ENCODE results near the gene FUT8. TPM values are rescaled to one million over a fixed set of nuclear protein-coding genes. Genes with fewer than 3 reads are reported as not detected.
A peak's percentile ranks its signal among the peaks of the same experiment; 100 is the strongest.

The FUT8 gene
- total RNA-seq, 2 donors from 2014 or later = 49.6 to 59.8 TPM

DNA sequence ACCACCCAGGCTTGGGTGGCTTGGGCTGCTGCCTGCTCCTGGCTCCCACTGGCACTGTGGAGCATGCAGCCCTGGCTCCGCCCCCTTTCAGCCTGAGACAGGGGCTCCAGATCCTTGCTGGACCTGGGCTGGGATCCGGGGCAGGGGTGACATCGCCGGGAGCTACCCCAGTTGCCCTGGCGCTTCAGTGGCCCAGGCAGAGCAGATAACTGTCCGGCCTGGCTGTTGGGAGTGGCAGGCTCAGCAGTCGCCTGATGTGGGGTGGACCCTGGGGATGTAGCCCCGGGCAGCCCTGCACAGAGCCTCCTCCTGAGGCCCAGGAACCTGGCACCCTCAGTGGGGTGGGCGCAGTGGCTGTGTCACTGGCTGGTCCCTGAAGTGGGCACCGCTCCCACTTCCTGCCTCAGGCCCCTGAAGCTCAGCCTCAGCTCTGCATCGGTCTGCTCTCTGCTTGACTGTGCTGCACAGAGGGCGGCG lies 57.9 kb downstream of the FUT8 start:
- Mint-ChIP-seq H3K27me3 (ENCODE audit: low read depth) (no peaks in the 10 kb centered on the region), H3K9me3 (no peaks in the 10 kb centered on the region), H3K36me3 (ENCODE audit: insufficient read depth in 2 of 2) (peaks cover 5 to 23% of the 10 kb centered on the region in 2 donors), H3K4me3 (no peak overlapping the region), H3K27ac (no peak overlapping the region), H3K4me1 (ENCODE audit: low read depth) (peaks cover 51% of the 10 kb centered on the region)
- no peak for DNase-seq
- peak; percentile 20 to 21 for ATAC-seq (replicated peaks in 1 of 2)

DNA sequence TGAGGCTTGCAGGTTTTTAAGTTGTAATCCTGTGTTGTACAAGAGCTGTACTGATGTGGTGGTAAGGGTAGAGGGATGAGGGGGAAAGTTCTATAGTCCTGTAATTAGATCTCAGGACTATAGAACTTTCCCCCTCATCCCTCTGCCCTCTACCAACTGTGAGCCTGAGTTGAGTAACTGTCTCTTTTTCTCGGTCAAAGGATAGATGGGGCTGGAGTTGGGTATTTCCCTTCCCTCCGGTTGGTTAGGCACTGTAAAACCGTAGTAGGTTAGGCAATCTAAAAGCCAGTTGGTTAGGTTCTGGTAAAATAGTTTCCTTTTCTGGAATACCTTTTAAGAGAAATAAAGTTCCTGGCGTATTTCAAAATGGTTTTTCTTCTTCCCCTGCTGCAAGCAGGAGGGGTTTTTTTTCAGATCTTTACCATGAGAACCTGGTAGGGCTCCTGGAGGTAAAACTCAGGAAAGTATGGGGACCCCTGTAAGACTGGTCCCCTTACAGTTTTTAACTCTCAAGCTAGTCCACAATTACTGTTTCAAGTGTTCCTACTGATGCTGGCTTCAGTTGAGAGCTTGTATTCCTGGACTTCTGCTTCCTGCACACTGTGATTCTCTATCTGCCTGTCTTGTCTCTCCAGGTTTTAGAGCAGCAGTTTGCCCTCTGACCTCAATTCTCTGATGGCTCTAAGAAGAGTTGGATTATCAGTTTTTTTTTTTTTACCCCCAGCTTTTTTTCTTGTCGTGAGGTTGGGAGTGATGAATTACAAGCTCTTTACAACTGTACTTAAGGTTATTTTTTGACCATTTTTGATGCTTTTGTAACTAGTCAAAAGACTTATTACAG lies 58.7 kb downstream of the FUT8 start:
- DNase-seq = no peak
- peaks cover 5 to 23% of the 10 kb centered on the region in 2 donors for H3K36me3 Mint-ChIP-seq (ENCODE audit: insufficient read depth in 2 of 2)
- no peaks in the 10 kb centered on the region for H3K9me3 Mint-ChIP-seq
- ATAC-seq (replicated peaks in 1 of 2) = peak; percentile 72 to 85
- H3K27me3 Mint-ChIP-seq (ENCODE audit: low read depth) = no peaks in the 10 kb centered on the region
- peak overlapping the region in 1 of 2 donors; percentile 34 for H3K4me3 Mint-ChIP-seq
- H3K27ac Mint-ChIP-seq = peak overlapping the region; percentile 27
- H3K4me1 Mint-ChIP-seq (ENCODE audit: low read depth) = peaks cover 59% of the 10 kb centered on the region

DNA sequence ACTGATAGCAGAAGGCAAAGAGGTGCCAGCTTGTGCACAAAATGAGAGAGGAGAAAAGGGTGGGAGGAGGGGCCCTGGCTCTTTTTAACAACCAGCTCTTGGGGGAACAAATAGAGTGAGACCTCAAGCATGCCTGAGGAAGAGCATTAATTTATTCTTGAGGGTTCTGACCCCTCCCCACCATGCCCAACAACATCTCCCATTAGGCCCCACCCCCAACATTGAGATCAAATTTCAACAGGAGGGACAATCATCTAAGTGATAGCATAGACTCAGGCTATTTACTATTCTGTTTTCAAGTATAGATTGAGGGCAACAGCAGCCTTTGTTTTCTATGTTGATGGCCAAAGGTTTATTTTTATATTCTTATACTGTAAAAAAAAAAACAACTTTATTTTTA lies 59.7 kb downstream of the FUT8 start:
- peaks cover 5 to 20% of the 10 kb centered on the region in 2 donors for H3K36me3 Mint-ChIP-seq (ENCODE audit: insufficient read depth in 2 of 2)
- ATAC-seq (replicated peaks in 1 of 2) (no peak), DNase-seq (no peak)
- H3K4me1 Mint-ChIP-seq (ENCODE audit: low read depth) = peaks cover 63% of the 10 kb centered on the region
- no peak overlapping the region for H3K27ac Mint-ChIP-seq
- no peaks in the 10 kb centered on the region for H3K27me3 Mint-ChIP-seq (ENCODE audit: low read depth)
- no peak overlapping the region for H3K4me3 Mint-ChIP-seq
- H3K9me3 Mint-ChIP-seq = no peaks in the 10 kb centered on the region

DNA sequence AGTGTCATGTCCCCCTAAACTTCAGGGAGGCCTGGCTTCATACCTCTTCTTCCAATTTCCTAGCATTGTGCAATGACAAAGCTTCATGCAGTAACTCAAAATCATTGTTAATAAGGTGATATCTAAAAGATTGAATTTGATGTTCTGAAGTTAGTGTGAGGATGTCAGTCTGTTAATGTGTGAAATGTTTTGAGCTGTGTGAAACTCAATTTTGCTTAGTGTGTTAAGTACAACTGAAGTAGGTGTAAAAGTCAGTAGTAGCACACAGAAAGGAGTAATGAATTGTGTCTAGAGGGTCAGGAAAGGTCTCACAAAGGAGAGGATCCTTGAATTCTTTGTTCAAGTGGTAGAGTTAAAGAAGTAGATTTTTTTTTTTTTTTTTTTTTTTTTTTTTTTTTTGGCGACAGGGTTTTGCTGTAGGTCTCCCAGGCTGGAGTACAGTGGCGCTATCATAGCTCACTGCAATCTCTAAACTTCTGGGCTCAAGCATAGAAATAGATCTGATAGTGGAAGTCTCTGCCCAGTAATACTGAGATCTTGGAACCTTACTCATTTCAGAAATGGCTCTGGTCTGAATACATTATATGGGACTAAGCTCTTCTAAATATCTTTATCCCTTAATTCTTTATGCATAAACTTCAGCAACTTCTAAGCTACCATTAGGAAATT lies 63.9 kb downstream of the FUT8 start:
- peak overlapping the region in 1 of 2 donors; percentile 12 for H3K4me3 Mint-ChIP-seq
- no peaks in the 10 kb centered on the region for H3K9me3 Mint-ChIP-seq
- H3K36me3 Mint-ChIP-seq (ENCODE audit: insufficient read depth in 2 of 2) = peaks cover 4 to 14% of the 10 kb centered on the region in 2 donors
- H3K27me3 Mint-ChIP-seq (ENCODE audit: low read depth) = no peaks in the 10 kb centered on the region
- DNase-seq = no peak
- no peak overlapping the region for H3K27ac Mint-ChIP-seq
- peaks cover 75% of the 10 kb centered on the region for H3K4me1 Mint-ChIP-seq (ENCODE audit: low read depth)
- peak; percentile 83 to 86 for ATAC-seq (replicated peaks in 1 of 2)

DNA sequence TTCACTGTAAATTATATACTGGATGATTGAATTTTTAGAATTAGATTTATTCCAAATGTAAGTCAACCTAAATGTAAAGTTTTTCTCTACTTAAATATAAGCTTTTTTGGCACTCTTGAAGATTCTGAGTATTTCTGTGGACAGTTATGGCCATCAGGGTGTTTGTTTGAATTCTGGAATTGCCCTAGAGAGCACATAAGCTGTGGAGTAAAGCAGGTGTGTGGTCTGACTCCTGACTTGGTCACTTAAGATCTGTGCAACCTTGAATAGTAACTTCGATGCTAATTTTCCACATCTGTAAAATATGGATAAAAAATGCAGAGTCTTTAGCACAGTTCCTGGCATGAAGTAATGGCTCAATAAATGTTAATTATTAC lies 64.4 kb downstream of the FUT8 start:
- Mint-ChIP-seq H3K36me3 (ENCODE audit: insufficient read depth in 2 of 2) (peaks cover 4 to 14% of the 10 kb centered on the region in 2 donors), H3K9me3 (no peaks in the 10 kb centered on the region), H3K27me3 (ENCODE audit: low read depth) (no peaks in the 10 kb centered on the region), H3K4me3 (no peak overlapping the region), H3K27ac (no peak overlapping the region), H3K4me1 (ENCODE audit: low read depth) (peaks cover 75% of the 10 kb centered on the region)
- ATAC-seq (replicated peaks in 1 of 2) (no peak), DNase-seq (no peak)

DNA sequence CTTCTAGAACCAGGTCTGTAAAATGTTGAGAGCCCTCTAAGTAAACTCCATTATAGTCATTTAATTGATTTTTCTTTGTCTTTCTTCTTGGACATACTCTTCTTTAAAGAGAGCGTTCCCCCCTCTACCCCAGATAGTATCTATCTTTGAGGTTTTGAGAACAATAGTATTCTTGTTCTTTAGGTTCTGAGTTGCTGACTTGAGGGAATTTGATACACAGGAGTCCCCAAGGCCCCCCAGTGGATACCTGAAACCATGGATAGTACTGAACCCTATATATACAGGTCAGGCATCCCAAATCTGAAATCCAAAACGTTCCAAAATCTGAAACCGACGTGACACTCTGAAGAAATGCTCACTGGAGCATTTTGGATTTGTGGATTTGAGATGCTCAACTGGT lies 65.5 kb downstream of the FUT8 start:
- no peak overlapping the region for H3K27ac Mint-ChIP-seq
- H3K36me3 Mint-ChIP-seq (ENCODE audit: insufficient read depth in 2 of 2) = peaks cover 4 to 14% of the 10 kb centered on the region in 2 donors
- no peak for ATAC-seq (replicated peaks in 1 of 2)
- H3K4me3 Mint-ChIP-seq = peak overlapping the region in 1 of 2 donors; percentile 65
- peaks cover 80% of the 10 kb centered on the region for H3K4me1 Mint-ChIP-seq (ENCODE audit: low read depth)
- H3K9me3 Mint-ChIP-seq = no peaks in the 10 kb centered on the region
- no peaks in the 10 kb centered on the region for H3K27me3 Mint-ChIP-seq (ENCODE audit: low read depth)
- DNase-seq = no peak

DNA sequence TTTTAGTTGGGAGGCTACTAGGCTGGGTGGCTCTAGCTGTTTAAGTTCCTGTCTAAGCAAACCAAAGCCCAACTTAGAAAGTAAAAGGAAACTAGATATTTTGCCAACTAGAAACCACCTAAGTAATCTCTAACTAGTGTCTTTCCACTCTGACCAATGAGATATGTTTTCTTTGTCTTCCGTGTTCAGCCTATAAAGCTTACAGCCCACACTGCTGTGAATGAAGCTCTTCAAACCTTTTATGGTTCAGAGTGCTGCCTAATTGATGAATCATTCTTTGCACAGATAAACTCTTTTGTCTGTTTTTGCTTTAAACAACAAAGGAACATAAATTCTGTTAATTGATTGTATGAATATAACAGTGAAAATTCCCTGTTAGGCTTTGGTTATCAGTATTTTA lies 66.1 kb downstream of the FUT8 start:
- ATAC-seq (replicated peaks in 1 of 2) = peak; percentile 82
- Mint-ChIP-seq H3K27me3 (ENCODE audit: low read depth) (no peaks in the 10 kb centered on the region), H3K4me3 (peak overlapping the region; percentile 27 to 65), H3K9me3 (no peaks in the 10 kb centered on the region), H3K27ac (peak overlapping the region; percentile 12), H3K4me1 (ENCODE audit: low read depth) (peaks cover 82% of the 10 kb centered on the region), H3K36me3 (ENCODE audit: insufficient read depth in 2 of 2) (peaks cover 4 to 12% of the 10 kb centered on the region in 2 donors)
- no peak for DNase-seq

DNA sequence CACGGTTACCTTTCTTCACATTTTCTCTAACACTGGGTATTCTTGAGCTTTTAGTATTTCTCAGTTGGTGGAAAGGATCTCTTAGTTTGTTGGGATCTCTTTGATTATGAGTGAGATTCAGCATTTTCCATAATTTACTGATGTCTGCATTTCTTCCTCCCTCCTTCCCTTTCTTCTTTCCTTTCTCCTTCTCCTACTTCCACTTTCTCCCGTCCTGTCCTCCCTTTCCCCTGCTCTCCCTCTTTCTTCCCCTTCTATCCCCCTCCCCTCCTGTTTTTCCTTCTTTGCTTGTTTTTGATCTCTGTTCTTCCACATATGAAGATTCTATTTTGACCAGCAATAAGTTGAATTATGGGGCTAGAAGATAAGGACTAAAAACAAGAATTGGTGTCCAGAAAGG lies 66.9 kb downstream of the FUT8 start:
- peaks cover 4 to 9% of the 10 kb centered on the region in 2 donors for H3K36me3 Mint-ChIP-seq (ENCODE audit: insufficient read depth in 2 of 2)
- DNase-seq = no peak
- no peak overlapping the region for H3K4me3 Mint-ChIP-seq
- no peaks in the 10 kb centered on the region for H3K9me3 Mint-ChIP-seq
- ATAC-seq (replicated peaks in 1 of 2) = no peak
- peaks cover 78% of the 10 kb centered on the region for H3K4me1 Mint-ChIP-seq (ENCODE audit: low read depth)
- H3K27ac Mint-ChIP-seq = no peak overlapping the region
- no peaks in the 10 kb centered on the region for H3K27me3 Mint-ChIP-seq (ENCODE audit: low read depth)

DNA sequence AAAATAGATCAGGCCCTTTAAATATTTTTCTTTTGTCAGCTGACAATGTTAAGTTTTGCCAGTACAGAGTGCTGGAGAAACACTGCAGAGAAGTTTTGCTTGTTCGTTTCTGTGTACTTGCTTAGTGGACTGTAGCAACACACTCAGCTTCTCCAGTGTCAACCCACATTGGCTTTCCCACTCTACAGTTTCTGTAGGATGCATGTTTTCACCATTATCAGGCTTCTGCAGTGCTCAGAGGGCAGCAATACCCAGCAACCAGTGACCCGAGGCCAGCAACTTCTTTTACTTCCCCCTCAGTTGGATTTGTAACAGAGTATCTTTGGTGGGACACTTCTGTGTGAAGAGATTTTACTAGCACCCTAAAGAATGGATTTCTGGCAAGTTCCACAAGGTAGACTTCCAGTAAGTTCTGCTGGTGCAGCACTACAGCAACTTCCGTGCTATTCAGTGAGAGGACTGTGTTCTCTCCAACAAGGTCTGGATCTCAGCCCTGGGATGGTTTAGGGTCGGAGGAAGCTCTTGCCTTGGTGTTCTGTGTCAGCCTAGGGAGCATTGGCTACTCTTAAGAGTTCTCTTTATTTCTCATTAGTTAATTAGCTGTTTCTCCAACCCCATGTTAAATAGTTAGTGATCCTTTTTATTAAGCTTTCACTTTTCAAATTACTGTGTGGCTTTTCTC lies 70.4 kb downstream of the FUT8 start:
- peaks cover 6 to 10% of the 10 kb centered on the region in 2 donors for H3K36me3 Mint-ChIP-seq (ENCODE audit: insufficient read depth in 2 of 2)
- ATAC-seq (replicated peaks in 1 of 2) = no peak

DNA sequence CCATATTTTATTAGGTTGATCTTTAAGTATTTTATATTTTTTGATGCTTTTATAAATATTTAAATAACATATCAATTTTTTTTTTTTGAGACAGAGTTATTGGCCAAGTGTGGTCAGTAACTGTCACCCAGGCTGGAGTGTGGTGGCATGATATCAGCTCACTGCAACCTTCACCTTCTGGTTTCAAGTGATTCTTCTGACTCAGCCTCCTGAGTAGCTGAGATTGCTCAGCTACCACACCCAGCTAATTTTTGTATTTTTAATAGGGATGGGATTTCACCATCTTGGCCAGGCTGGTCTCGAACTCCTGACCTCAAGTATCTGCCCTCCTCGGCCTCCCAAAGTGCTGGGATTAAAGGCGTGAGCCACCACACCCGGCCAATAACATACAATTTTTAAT lies 71.1 kb downstream of the FUT8 start:
- DNase-seq = no peak
- H3K9me3 Mint-ChIP-seq = no peaks in the 10 kb centered on the region
- H3K4me1 Mint-ChIP-seq (ENCODE audit: low read depth) = peaks cover 52% of the 10 kb centered on the region
- H3K4me3 Mint-ChIP-seq = no peak overlapping the region
- H3K27ac Mint-ChIP-seq = no peak overlapping the region
- peaks cover 6 to 10% of the 10 kb centered on the region in 2 donors for H3K36me3 Mint-ChIP-seq (ENCODE audit: insufficient read depth in 2 of 2)
- no peak for ATAC-seq (replicated peaks in 1 of 2)
- no peaks in the 10 kb centered on the region for H3K27me3 Mint-ChIP-seq (ENCODE audit: low read depth)

More for the DNA sequence above, 70.4 kb downstream of the FUT8 start:
- DNase-seq = no peak
- no peaks in the 10 kb centered on the region for H3K9me3 Mint-ChIP-seq
- H3K4me1 Mint-ChIP-seq (ENCODE audit: low read depth) = peaks cover 57% of the 10 kb centered on the region
- H3K27ac Mint-ChIP-seq = no peak overlapping the region
- no peak overlapping the region for H3K4me3 Mint-ChIP-seq
- H3K27me3 Mint-ChIP-seq (ENCODE audit: low read depth) = no peaks in the 10 kb centered on the region

DNA sequence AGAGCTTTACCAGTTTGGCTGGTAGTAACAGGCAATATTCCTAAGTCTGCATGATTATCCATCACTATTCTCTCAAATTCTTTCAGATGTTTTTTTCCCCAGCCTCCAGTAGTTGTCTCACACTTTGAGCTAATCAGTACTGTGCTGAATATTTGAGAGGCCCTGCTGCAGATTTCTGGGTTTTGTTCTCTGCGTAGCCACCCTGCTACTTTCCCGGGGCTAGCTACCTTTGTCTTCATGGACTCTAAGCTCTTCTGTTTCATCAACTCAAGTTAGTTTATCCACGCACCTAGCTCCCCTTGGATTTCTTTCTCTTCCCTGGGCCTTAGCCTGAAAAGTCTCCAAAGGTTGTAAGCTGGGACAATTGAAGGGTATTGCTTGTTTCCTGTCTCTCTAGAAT lies 73.0 kb downstream of the FUT8 start:
- H3K4me3 Mint-ChIP-seq = no peak overlapping the region
- H3K27ac Mint-ChIP-seq = no peak overlapping the region
- no peak for ATAC-seq (replicated peaks in 1 of 2)
- H3K27me3 Mint-ChIP-seq (ENCODE audit: low read depth) = no peaks in the 10 kb centered on the region
- peaks cover 4 to 5% of the 10 kb centered on the region in 2 donors for H3K36me3 Mint-ChIP-seq (ENCODE audit: insufficient read depth in 2 of 2)
- H3K4me1 Mint-ChIP-seq (ENCODE audit: low read depth) = peaks cover 38% of the 10 kb centered on the region
- no peaks in the 10 kb centered on the region for H3K9me3 Mint-ChIP-seq
- no peak for DNase-seq

DNA sequence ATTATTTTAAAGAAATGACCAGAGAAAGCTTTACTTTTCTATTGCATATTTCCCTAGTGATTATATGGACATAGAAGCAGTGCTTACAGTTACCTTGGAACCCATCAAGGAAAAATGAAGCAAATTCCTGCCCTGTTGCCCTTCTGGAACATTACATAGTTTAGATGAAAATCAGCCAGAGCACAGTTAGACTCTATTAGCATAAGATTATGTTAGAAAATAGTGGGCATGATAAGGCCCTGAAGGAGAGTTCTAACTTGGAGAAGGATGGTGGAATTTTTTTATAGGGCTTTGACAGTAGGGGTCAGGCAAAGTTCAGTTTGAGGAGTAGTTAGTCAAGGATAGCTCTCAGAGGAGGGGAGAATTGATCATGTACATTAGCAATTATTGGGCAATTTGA lies 74.3 kb downstream of the FUT8 start:
- H3K4me3 Mint-ChIP-seq = no peak overlapping the region
- DNase-seq = no peak
- peaks cover 26% of the 10 kb centered on the region for H3K4me1 Mint-ChIP-seq (ENCODE audit: low read depth)
- ATAC-seq (replicated peaks in 1 of 2) = no peak
- no peaks in the 10 kb centered on the region for H3K9me3 Mint-ChIP-seq
- H3K27me3 Mint-ChIP-seq (ENCODE audit: low read depth) = no peaks in the 10 kb centered on the region
- H3K36me3 Mint-ChIP-seq (ENCODE audit: insufficient read depth in 2 of 2) = peaks cover 3 to 9% of the 10 kb centered on the region in 2 donors
- H3K27ac Mint-ChIP-seq = no peak overlapping the region

Data from activated T-cell treated with anti-CD3 and anti-CD28 coated beads, Interleukin-2, amount 50 U/mL, for 72 hours (primary cell).